Sigmoid colon (tissue), 4 donors: ENCODE measurements around the gene COL4A2.

ENCODE experiments used
- CTCF ChIP-seq, 4 experiments: fragments of 450-650 bp in 3 of 4; fragments of 200-600 bp in 1 of 4; IDR thresholded peaks; one replicate each; pipeline ENCODE4 v1.5.1; 2016 to 2019; ENCODE audit warnings: antibody characterized with exemption in 4 of 4, mild to moderate bottlenecking in 3 of 4, moderate library complexity in 2 of 4
- EP300 ChIP-seq, 4 donors: sonication (generic); formaldehyde crosslinking; IDR thresholded peaks; one replicate each; pipeline ENCODE4 v1.6.1; 2017; ENCODE audit warnings: antibody characterized with exemption in 4 of 4
- POLR2A ChIP-seq, 2 donors: fragments of 450-650 bp; IDR thresholded peaks; one replicate each; pipeline ENCODE4 v1.6.1; 2016; ENCODE audit warnings: antibody characterized with exemption in 2 of 2, mild to moderate bottlenecking in 2 of 2, moderate library complexity in 2 of 2

DNA sequence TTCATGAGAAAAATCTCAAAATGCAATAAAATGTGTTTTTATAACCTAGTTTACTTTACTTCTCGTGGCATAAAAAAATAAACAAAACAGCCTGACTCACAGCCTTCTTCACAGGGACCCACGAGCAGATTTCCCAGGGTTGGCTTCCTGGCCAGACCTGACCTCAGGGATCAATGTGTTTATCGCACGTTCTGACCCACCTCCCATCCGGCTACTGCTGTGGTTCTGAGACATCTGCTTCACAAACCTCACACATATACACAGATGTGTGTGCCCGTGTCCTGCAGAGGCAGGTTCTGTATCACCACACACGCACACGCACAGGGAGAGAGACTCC is 118.3 kb downstream of the COL4A2 start:
- TF ChIP-seq EP300 (IDR thresholded peaks at IDR 0.05) (no peak), CTCF (IDR thresholded peaks at IDR 0.05) (no peak), POLR2A (IDR thresholded peaks at IDR 0.05) (no peak)
